ENCODE measurements around the gene PEX6.

GRCh38 chr6:42971746-42972327 is 7.1 kb downstream of the PEX6 start:
- TF ChIP-seq CTCF (optimal IDR thresholded peaks at IDR 0.05 in 1 of 3, IDR thresholded peaks at IDR 0.05 in 1 of 3, conservative IDR thresholded peaks at IDR 0.05 in 1 of 3; ENCODE audit: extremely low read depth in 1 of 3, insufficient read depth in 2 of 3, low read length in 3 of 3), result no peak
- TF ChIP-seq EZH2 (IDR thresholded peaks at IDR 0.05; ENCODE audit: low read length), result no peak

Data from keratinocyte (primary cell).